Endodermal cell (in vitro differentiated cells): ENCODE results near the gene AFP. TPM values are rescaled to one million over a fixed set of nuclear protein-coding genes. Genes with fewer than 3 reads are reported as not detected.

Experiments
- DNase-seq: peaks from one replicate; pipeline ENCODE4 v3.0.0-alpha.2; 2017
- H3K27ac ChIP-seq: 2 replicates; pipeline ENCODE4 v1.5.1; 2013; ENCODE audit warnings: mild to moderate bottlenecking, low read depth, low read length, moderate library complexity
- H3K27me3 ChIP-seq: 2 replicates; pipeline ENCODE4 v1.6.1; 2013; ENCODE audit warnings: mild to moderate bottlenecking, low read length, moderate library complexity; ENCODE audit not compliant: insufficient read depth, control insufficient read depth, poor library complexity, severe bottlenecking
- H3K36me3 ChIP-seq: 2 replicates; pipeline ENCODE4 v1.7.0; 2013; ENCODE audit warnings: mild to moderate bottlenecking, low read length, moderate library complexity; ENCODE audit not compliant: control insufficient read depth, insufficient read depth
- H3K4me1 ChIP-seq: one replicate; pipeline ENCODE4 v1.7.0; 2013; ENCODE audit warnings: low read length; ENCODE audit not compliant: control insufficient read depth, insufficient read depth
- H3K4me3 ChIP-seq: 2 replicates; pipeline ENCODE4 v1.5.1; 2013; ENCODE audit warnings: mild to moderate bottlenecking, low read length, moderate library complexity
- H3K9ac ChIP-seq: 2 replicates; pipeline ENCODE4 v1.6.1; 2013; ENCODE audit warnings: mild to moderate bottlenecking, low read length, moderate library complexity; ENCODE audit not compliant: poor library complexity, severe bottlenecking; ENCODE audit errors: extremely low read depth
- H3K9me3 ChIP-seq: 2 replicates; pipeline ENCODE4 v1.6.1; 2013; ENCODE audit warnings: mild to moderate bottlenecking, low read length, moderate library complexity; ENCODE audit not compliant: control insufficient read depth
- H3K27ac Mint-ChIP-seq: 2 replicates; pipeline ENCODE4 v1.8.0; 2020; ENCODE audit warnings: mixed read lengths
- H3K27me3 Mint-ChIP-seq: 2 replicates; pipeline ENCODE4 v1.8.0; 2021; ENCODE audit warnings: mild to moderate bottlenecking, mixed read lengths; ENCODE audit not compliant: insufficient read depth
- H3K36me3 Mint-ChIP-seq: 2 replicates; pipeline ENCODE4 v1.8.0; 2020; ENCODE audit warnings: low read depth, mixed read lengths
- H3K4me1 Mint-ChIP-seq: 2 replicates; pipeline ENCODE4 v1.8.0; 2020; ENCODE audit warnings: mixed read lengths
- H3K4me3 Mint-ChIP-seq: 2 replicates; pipeline ENCODE4 v1.8.0; 2020; ENCODE audit warnings: mild to moderate bottlenecking, moderate library complexity, mixed read lengths
- H3K9me3 Mint-ChIP-seq: 2 replicates; pipeline ENCODE4 v1.8.0; 2020; ENCODE audit warnings: mild to moderate bottlenecking, mixed read lengths
- CTCF ChIP-seq: fragments of 200-600 bp; sonication (generic); conservative IDR thresholded peaks from 2 replicates; pipeline ENCODE4 v1.5.0; 2021; ENCODE audit warnings: antibody characterized with exemption, mild to moderate bottlenecking
- WGBS, 2 experiments: methylation state at CpG; one replicate each; pipeline versions ENCODE4 v1.1.5 to v1.1.7; 2013; ENCODE audit warnings: missing lambda C conversion rate in 2 of 2, mixed read lengths in 1 of 2; ENCODE audit not compliant: insufficient coverage in 1 of 2, insufficient read length in 1 of 2; 5-methylcytosine and 5-hydroxymethylcytosine counted together
- total RNA-seq, 2 donors: library from RNA; stranded (reverse); fragmentation: NEBNext Ultra II Directional in 1 of 2; extraction: Animal tissue kit (Norgen Biotek cat#: 25700) in 1 of 2; gene quantifications; 2 replicates in 1 of 2; 3 replicates in 1 of 2; pipeline ENCODE4 v1.2.1, GENCODE V29; 2021

Gene AFP
- total RNA-seq, 2 donors from 2014 or later: 1.6 TPM; not detected in 1

DNA sequence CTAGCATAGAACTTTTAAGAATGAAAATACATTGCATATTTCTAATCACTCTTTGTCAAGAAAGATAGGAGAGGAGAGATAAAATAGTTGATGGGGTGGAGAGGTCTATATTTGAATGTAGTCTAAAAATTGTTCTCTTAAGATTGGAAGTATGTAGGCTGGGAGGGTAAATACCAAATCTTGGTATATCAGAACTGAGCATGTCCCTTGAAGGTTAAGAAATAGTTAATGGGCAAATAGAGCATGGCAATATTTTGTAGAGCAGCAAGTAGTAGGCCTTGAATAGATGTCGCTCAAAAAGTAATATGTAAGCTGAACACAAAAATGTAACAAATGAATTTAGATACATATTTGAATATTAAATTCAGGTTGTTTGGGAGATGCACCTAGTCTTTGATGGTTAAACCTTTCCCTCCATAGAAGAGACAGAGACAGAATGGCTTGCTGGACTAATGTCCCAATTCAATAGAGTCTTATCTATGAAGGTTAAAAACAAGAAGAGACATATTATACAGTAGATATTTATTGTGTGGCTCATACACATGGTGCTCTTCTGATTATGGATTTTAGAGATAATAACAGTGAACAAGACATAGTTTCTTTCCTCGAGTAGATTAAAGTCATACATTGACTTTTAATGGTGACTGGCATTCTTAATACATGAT, 19.5 kb upstream of the AFP start:
- WGBS, 2 experiments: 89% methylated on average over 2 of the region's 2 CpGs; no CpG with 5 or more reads in 1 of the 2 experiments

DNA sequence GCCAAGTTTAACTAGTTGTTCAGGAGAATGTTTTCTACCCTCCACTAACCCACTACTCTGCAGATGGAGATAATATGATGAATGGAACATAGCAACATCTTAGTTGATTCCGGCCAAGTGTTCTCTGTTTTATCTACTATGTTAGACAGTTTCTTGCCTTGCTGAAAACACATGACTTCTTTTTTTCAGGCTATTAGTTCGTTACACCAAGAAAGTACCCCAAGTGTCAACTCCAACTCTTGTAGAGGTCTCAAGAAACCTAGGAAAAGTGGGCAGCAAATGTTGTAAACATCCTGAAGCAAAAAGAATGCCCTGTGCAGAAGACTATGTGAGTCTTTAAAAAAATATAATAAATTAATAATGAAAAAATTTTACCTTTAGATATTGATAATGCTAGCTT, 18.7 kb upstream of the AFP start:
- H3K27ac ChIP-seq: no peak overlapping the region
- Mint-ChIP-seq H3K36me3 (no peaks in the 10 kb centered on the region), H3K27ac (no peak overlapping the region), H3K27me3 (no peaks in the 10 kb centered on the region), H3K4me3 (no peak overlapping the region), H3K9me3 (no peaks in the 10 kb centered on the region), H3K4me1 (peaks cover 9% of the 10 kb centered on the region)
- no peak for DNase-seq
- H3K36me3 ChIP-seq: no peaks in the 10 kb centered on the region
- no peaks in the 10 kb centered on the region for H3K4me1 ChIP-seq
- no peaks in the 10 kb centered on the region for H3K9me3 ChIP-seq
- no peaks in the 10 kb centered on the region for H3K27me3 ChIP-seq
- no peak overlapping the region for H3K4me3 ChIP-seq
- TF ChIP-seq CTCF: no peak
- no peak overlapping the region for H3K9ac ChIP-seq
- 98 to 100% methylated on average over 1 to 2 of the region's 2 CpGs for WGBS, 2 experiments

More for the DNA sequence above, 19.5 kb upstream of the AFP start:
- H3K36me3 ChIP-seq: no peaks in the 10 kb centered on the region
- H3K4me1 Mint-ChIP-seq: peaks cover 4% of the 10 kb centered on the region
- H3K9me3 Mint-ChIP-seq: no peaks in the 10 kb centered on the region
- DNase-seq: no peak
- no peak overlapping the region for H3K27ac ChIP-seq
- no peak overlapping the region for H3K27ac Mint-ChIP-seq
- H3K27me3 Mint-ChIP-seq: no peaks in the 10 kb centered on the region
- no peaks in the 10 kb centered on the region for H3K36me3 Mint-ChIP-seq
- no peak overlapping the region for H3K4me3 Mint-ChIP-seq
- H3K4me3 ChIP-seq: no peak overlapping the region
- no peak for TF ChIP-seq CTCF
- H3K27me3 ChIP-seq: no peaks in the 10 kb centered on the region
- no peaks in the 10 kb centered on the region for H3K4me1 ChIP-seq
- H3K9ac ChIP-seq: no peak overlapping the region
- no peaks in the 10 kb centered on the region for H3K9me3 ChIP-seq

DNA sequence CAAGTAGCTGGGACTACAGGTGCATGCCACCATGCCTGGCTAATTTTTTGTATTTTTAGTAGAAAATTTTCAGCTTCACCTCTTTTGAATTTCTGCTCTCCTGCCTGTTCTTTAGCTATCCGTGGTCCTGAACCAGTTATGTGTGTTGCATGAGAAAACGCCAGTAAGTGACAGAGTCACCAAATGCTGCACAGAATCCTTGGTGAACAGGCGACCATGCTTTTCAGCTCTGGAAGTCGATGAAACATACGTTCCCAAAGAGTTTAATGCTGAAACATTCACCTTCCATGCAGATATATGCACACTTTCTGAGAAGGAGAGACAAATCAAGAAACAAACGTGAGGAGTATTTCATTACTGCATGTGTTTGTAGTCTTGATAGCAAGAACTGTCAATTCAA, 18.0 kb upstream of the AFP start:
- no peak overlapping the region for H3K9ac ChIP-seq
- Mint-ChIP-seq H3K27ac (no peak overlapping the region), H3K27me3 (no peaks in the 10 kb centered on the region), H3K9me3 (no peaks in the 10 kb centered on the region), H3K4me3 (no peak overlapping the region), H3K4me1 (peaks cover 9% of the 10 kb centered on the region), H3K36me3 (no peaks in the 10 kb centered on the region)
- 80 to 86% methylated on average over 6 of the region's 6 CpGs for WGBS, 2 experiments
- no peak for TF ChIP-seq CTCF
- no peaks in the 10 kb centered on the region for H3K27me3 ChIP-seq
- H3K9me3 ChIP-seq: no peaks in the 10 kb centered on the region
- DNase-seq: peak; percentile 54
- H3K4me1 ChIP-seq: no peaks in the 10 kb centered on the region
- H3K27ac ChIP-seq: no peak overlapping the region
- no peaks in the 10 kb centered on the region for H3K36me3 ChIP-seq
- H3K4me3 ChIP-seq: no peak overlapping the region
